Superior temporal gyrus (tissue), 1 donor: ENCODE measurements around the gene THUMPD2.
"Not testable (repeated sequence)": the region's sequence is repeated elsewhere in the genome, so short reads cannot be mapped to it uniquely, and the experiment has no call there.

Source experiments
- DNase-seq: peaks from one replicate; pipeline ENCODE4 v3.0.0-alpha.2; 2016; ENCODE audit errors: extremely low spot score

Gene THUMPD2

DNA sequence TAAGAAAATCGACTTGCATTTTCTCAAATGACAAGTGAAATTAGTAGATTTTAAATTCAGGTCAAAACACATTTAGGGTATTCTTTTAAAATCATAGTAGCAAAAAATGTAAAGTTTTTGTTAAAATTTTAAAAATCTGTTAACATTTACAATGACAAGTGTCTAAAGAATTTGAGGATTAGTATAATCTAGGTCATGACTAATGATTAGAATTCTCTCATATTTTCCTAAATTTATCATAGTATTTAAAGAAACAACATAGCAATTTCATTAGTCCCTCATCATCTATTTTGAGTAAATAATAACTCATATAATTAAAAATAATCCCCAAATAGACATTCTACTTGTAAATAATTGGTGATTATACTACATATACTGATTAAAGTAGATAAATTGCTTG lies 23.6 kb downstream of the THUMPD2 start:
- no peak for DNase-seq

DNA sequence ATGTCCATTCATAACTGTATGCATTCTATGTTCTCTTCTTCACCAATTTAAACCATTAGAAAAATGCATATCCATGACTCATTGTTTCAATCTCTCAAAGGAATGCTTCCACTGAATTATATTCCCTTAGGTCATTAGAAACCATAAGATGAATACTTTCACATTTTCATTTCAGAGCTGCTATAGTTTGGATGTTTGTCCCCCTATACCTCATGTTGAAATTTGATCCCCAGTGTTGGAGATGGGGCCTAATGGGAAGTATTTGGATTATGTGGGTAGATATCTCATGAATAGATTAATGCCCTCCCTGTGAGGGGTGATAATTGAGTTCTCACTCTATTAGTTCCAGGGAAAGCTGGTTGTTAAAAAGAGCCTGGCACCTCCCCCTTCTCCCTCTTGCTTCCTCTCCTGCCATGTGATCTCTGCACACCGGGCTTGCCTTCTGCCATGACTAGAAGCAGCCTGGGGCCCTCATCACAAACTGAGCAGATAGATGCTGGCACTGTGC lies 35.7 kb downstream of the THUMPD2 start:
- DNase-seq: no peak

DNA sequence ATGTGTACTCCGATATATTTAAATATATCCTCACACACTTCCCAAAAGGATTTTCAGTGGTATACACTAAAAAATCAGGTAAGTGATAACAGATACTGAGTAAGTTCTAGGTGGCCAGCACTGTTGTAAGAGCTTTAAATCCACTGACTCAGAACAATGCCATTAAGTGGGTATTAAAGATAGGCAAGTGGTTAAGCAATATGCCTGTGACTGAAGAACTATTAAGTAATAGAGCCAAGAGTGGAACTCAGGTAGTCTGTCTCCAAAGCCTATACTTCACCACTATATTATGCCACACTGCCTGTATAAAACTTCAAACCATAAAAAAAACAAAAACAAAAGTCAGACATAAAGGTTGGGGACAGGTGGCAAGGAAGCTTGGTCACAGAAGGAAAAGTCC lies 37.2 kb downstream of the THUMPD2 start:
- no peak for DNase-seq

DNA sequence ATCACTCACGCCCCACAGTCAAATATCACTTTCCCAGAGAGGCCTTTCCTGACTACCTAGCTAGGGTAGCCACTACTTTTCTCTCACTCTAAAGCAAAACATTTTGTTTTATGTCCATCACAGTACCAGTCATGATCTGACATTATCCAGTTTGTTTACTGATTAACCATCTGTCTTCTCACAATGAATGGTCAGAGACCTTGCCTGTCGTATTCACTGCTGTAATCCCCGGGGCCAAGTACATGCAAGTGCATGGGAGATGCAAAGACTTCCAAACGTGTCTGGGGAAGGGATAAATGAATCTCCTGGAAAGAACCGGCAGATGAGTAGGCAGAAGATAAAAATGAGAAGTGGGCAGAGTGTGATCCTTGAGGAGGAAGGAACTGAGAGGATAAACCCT lies 39.7 kb downstream of the THUMPD2 start:
- DNase-seq: no peak

- DNase-seq: no peak
These were observed 40.1 kb downstream of the THUMPD2 start for GRCh38 chr2:39738936-39739335.

- peak; percentile 63 for DNase-seq
These were observed 41.4 kb downstream of the THUMPD2 start for GRCh38 chr2:39737661-39738060.

GRCh38 chr2:39736640-39737039 lies 42.4 kb downstream of the THUMPD2 start:
- no peak for DNase-seq

- no peak for DNase-seq
These were observed 43.4 kb downstream of the THUMPD2 start for GRCh38 chr2:39735648-39736047.

DNA sequence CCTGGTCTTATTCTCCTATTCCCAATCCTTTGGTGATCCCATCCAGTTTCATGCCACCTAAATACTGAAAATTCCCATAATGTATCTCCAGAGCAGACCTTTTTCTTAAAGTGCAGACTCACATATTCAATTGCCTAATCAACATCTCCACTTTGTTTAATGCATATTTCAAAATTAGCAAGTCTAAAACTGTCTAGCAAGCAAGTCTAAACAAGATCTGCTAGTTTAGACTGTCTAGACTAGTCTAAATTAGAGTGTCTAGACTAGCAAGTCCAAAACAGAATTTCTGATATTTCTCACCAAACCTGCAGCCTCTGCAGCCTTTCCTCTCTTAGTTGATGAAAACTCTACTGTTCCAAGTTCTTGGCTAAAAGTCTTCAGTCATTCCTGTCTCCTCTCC lies 44.6 kb downstream of the THUMPD2 start:
- DNase-seq: no peak

GRCh38 chr2:39733070-39733674 lies 45.9 kb downstream of the THUMPD2 start:
- DNase-seq: peak; percentile 61

DNA sequence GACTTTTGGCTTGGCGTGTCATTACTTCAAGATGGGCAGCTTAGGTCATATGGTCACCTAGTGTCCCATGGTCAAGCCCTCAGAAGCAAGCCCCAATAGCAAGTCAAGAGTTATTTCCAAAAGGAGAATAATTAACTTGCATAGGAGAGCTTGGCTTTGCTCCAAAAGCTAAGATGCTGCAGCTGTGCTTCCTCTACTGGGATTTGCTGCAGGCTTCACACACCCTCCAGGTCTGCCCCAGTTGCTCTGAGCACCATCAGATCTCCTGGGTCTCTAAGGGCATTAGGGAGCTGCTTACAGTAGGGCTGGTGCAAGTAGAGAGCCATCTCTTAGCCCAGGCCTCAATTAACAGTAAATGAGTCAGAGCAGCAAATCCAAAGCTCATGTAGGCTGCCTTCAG lies 46.6 kb downstream of the THUMPD2 start:
- no peak for DNase-seq

GRCh38 chr2:39731546-39731945 lies 47.5 kb downstream of the THUMPD2 start:
- no peak for DNase-seq

DNA sequence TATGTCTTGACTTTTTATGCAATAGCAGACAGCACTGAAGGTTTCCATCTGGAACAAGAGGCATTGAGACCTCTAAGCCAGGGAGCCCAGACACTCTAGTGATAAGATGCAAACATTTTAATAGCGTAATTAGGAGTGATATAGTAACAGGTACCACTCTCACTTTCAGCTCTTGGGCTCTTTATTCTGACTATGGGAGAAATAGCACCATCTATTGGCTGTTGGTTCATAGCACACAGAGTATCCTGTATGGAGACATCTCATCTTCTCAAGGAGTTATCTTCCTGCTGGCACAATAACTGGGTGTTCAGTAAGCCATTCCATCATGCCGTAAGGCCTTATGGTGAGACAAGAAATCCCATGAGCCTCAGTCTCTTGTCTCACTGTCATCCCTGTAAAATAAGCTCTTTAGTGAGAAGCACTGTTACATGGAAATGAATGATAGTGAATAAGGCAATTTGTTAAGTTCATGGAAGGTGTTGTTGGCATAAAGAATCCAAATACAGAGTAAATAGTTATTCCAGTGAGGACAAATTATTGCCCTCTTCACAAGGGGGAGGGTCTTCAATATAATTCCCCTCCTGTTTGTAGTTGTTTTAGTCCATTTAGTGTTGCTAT lies 48.3 kb downstream of the THUMPD2 start:
- peak; percentile 79 for DNase-seq

DNA sequence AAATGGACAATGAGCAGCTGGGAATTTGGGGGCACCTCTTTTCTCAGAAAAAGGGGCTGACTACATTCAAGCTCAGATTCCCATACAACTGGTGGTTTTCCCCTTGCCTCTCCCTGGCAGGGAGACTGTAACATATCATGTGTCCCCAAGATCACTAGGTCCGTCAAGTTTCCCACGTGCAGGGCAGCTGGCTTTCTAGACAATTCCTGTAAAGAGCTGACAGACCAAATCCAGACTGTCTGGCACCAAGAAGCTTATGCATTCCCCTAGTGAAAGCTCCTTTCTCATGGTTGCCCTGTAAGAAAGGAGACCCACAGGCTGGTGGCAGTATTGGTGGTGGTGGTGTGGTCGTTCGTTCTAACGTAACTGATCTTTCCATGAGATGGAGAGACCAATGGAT lies 48.8 kb downstream of the THUMPD2 start:
- DNase-seq: no peak

- DNase-seq: no peak
These were observed 50.1 kb downstream of the THUMPD2 start for GRCh38 chr2:39728941-39729351.

DNA sequence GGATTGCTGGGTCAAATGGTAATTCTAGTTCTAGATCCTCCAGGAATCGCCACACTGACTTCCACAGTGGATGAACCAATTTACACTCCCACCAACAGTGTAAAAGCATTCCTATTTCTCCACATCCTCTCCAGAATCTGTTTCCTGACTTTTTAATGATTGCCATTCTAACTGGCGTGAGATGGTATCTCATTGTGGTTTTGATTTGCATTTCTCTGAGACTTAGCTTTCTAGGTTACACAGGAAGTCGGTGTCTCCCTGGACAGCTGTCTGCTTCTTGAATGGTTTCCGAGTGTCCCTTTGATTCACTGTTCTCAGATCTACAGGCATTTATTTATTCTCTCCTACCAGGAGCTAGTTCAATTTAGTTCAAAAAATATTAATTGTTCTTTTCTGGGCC lies 51.0 kb downstream of the THUMPD2 start:
- DNase-seq: not testable (repeated sequence)

- no peak for DNase-seq
These were observed 53.7 kb downstream of the THUMPD2 start for GRCh38 chr2:39725401-39725800.

DNA sequence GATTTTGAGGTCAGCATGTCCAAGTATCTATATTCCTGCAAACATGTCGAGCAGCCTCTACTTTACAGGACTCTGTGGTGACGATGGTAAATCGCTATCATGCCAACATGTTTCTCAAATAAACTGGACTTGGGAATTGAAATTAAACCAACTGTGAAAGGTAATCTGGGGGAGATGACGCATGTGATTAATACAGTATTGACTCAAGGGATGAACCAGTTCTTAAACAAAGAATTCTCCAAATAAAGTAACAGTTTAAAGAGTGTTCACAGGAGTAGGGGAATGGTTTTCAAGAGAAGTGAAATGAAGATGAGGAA lies 54.3 kb downstream of the THUMPD2 start:
- no peak for DNase-seq

GRCh38 chr2:39723946-39724827 lies 54.9 kb downstream of the THUMPD2 start:
- no peak for DNase-seq

GRCh38 chr2:39723497-39723896 lies 55.6 kb downstream of the THUMPD2 start:
- no peak for DNase-seq

DNA sequence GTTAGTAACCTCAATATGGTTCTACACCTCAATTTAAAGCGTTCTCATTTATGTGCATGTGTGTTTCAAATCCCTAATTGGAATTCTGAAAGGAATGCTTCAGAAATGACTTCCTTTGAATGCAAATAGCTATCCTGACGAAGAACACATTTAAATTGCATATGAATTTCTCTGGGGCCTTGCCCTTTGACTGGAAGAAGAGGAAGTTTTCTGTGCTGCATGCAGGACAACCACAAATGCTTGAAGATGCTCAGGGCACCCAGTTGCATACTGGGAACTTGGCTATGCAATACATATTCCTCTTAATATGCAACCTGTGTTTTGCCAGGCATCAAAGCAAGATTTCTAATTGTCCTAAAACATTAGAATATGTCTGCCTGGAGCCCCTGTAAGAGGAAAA lies 58.1 kb downstream of the THUMPD2 start:
- no peak for DNase-seq

DNA sequence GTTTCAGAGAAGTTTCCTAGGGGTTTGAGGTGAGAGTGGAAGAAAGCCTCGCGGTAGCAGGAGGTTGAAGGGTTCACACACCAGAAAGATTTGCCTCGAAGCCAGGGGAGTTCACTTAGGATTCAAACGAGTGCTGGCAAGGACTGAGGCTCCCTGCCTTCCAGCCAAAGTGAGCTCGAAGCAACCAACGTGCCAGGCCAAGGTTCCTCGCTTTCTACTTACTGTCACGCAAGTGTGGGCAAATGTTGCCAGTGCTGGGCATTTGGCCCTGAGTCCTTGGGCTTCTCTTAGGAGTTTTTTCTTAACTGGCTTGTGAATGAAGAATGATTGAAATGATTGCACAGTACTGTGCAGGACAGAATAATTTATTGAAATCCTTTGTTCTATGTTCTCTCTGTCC lies 59.7 kb downstream of the THUMPD2 start:
- DNase-seq: no peak

GRCh38 chr2:39718483-39718882 lies 60.6 kb downstream of the THUMPD2 start:
- no peak for DNase-seq
